ENCODE results near the gene TARM1. TPM values are rescaled to one million over a fixed set of nuclear protein-coding genes. Genes with fewer than 3 reads are reported as not detected.

TARM1 gene
- total and polyA plus RNA-seq, 2 donors (not counting 1 experiment from before 2014, with no cell fraction given), result not detected

GRCh38 chr19:54024660-54025059 is 56.5 kb downstream of the TARM1 start:
- ATAC-seq (ENCODE audit: low read depth) (no peak), DNase-seq (no peak)
- ChIA-PET POLR2A (no interaction called here), CTCF (interaction anchor here (0.6 to 4.3 kb wide), 11 partner anchors 11 to 829 kb away, joined by 3 to 46 read pairs (median 3); no protein-coding TSS in a partner anchor)
- H2AFZ ChIP-seq (ENCODE audit: insufficient read depth, low read depth, low read length, poor library complexity, severe bottlenecking), result no peak overlapping the region
- H3K4me3 ChIP-seq (ENCODE audit: control extremely low read depth in 1 of 5, extremely low read depth in 1 of 5, insufficient read depth in 1 of 5, low read depth in 2 of 5, low read length in 4 of 5), result no peak overlapping the region
- H3K9ac ChIP-seq (ENCODE audit: low read length), result no peak overlapping the region
- no peak overlapping the region for H3K4me3 Mint-ChIP-seq
- intact Hi-C loops (cut with micrococcal nuclease), result loop anchor here (2.0 to 10.0 kb wide), 2 partner anchors 252 to 830 kb away; partner anchors contain the start of gene ZNF665
- no peak overlapping the region for H3K27ac Mint-ChIP-seq
- WGBS (ENCODE audit: insufficient coverage), result 95% methylated on average over 8 of the region's 9 CpGs
- H3K79me2 ChIP-seq (ENCODE audit: control insufficient read depth, insufficient read depth, low read length), result no peaks in the 10 kb centered on the region
- H3K27ac ChIP-seq (ENCODE audit: low read length in 2 of 2), result no peak overlapping the region
- peaks cover 0 to 13% (median 0%) of the 10 kb centered on the region in 3 donors for H3K9me3 ChIP-seq (ENCODE audit: control extremely low read depth in 1 of 3, control insufficient read depth in 2 of 3, insufficient read depth in 1 of 3, low read length in 2 of 3)
- TF ChIP-seq EZH2 (IDR thresholded peaks at IDR 0.05; ENCODE audit: borderline replicate concordance, insufficient read depth, low read depth, low read length, poor library complexity, severe bottlenecking), result no peak
- peaks cover 0 to 5% of the 10 kb centered on the region in 2 donors for H3K4me1 ChIP-seq (ENCODE audit: control insufficient read depth in 2 of 2, insufficient read depth in 2 of 2, low read length in 2 of 2)
- H4K20me1 ChIP-seq (ENCODE audit: control insufficient read depth, insufficient read depth, low read length, poor library complexity, severe bottlenecking), result no peaks in the 10 kb centered on the region
- H3K36me3 ChIP-seq (replicated peaks in 1 of 2; ENCODE audit: control extremely low read depth in 1 of 2, control insufficient read depth in 1 of 2, extremely low read depth in 1 of 2, insufficient read depth in 2 of 2, low read length in 1 of 2), result no peaks in the 10 kb centered on the region
- peaks cover 3% of the 10 kb centered on the region for H3K4me1 Mint-ChIP-seq
- H3K4me2 ChIP-seq (replicated peaks; ENCODE audit: low read depth, low read length, poor library complexity, severe bottlenecking), result no peak overlapping the region
- peaks cover 27% of the 10 kb centered on the region for H3K27me3 Mint-ChIP-seq
- peaks cover 0 to 10% (median 1%) of the 10 kb centered on the region in 4 experiments for H3K27me3 ChIP-seq (replicated peaks in 1 of 4; ENCODE audit: control extremely low read depth in 1 of 4, control insufficient read depth in 3 of 4, insufficient read depth in 4 of 4, low read length in 3 of 4)
- no peaks in the 10 kb centered on the region for H3K9me3 Mint-ChIP-seq (ENCODE audit: insufficient read depth)

- no peaks in the 10 kb centered on the region for H3K36me3 ChIP-seq (replicated peaks in 1 of 2; ENCODE audit: control extremely low read depth in 1 of 2, control insufficient read depth in 1 of 2, extremely low read depth in 1 of 2, insufficient read depth in 2 of 2, low read length in 1 of 2)
- Mint-ChIP-seq H3K4me1 (peaks cover 3% of the 10 kb centered on the region), H3K4me3 (no peak overlapping the region), H3K9me3 (ENCODE audit: insufficient read depth) (no peaks in the 10 kb centered on the region), H3K27ac (no peak overlapping the region), H3K27me3 (peaks cover 21% of the 10 kb centered on the region)
- no peak overlapping the region for H3K4me2 ChIP-seq (replicated peaks; ENCODE audit: low read depth, low read length, poor library complexity, severe bottlenecking)
- POLR2A ChIA-PET, result no interaction called here
- H3K9ac ChIP-seq (ENCODE audit: low read length), result no peak overlapping the region
- no peak overlapping the region for H3K27ac ChIP-seq (ENCODE audit: low read length in 2 of 2)
- H3K4me3 ChIP-seq (ENCODE audit: control extremely low read depth in 1 of 5, extremely low read depth in 1 of 5, insufficient read depth in 1 of 5, low read depth in 2 of 5, low read length in 4 of 5), result no peak overlapping the region
- H3K79me2 ChIP-seq (ENCODE audit: control insufficient read depth, insufficient read depth, low read length), result no peaks in the 10 kb centered on the region
- no peak overlapping the region for H2AFZ ChIP-seq (ENCODE audit: insufficient read depth, low read depth, low read length, poor library complexity, severe bottlenecking)
- H3K27me3 ChIP-seq (replicated peaks in 1 of 4; ENCODE audit: control extremely low read depth in 1 of 4, control insufficient read depth in 3 of 4, insufficient read depth in 4 of 4, low read length in 3 of 4), result peaks cover 0 to 10% (median 1%) of the 10 kb centered on the region in 4 experiments
- peaks cover 0 to 13% (median 0%) of the 10 kb centered on the region in 3 donors for H3K9me3 ChIP-seq (ENCODE audit: control extremely low read depth in 1 of 3, control insufficient read depth in 2 of 3, insufficient read depth in 1 of 3, low read length in 2 of 3)
- intact Hi-C loops (cut with micrococcal nuclease), result loop anchor here (10.0 kb wide), 1 partner anchor 828 kb away; the partner anchor contains the start of gene ZNF665
- CTCF ChIA-PET, result interaction anchor here (0.6 to 4.3 kb wide), 14 partner anchors 9 to 598 kb away, joined by 3 to 46 read pairs (median 4); no protein-coding TSS in a partner anchor
- H3K4me1 ChIP-seq (ENCODE audit: control insufficient read depth in 2 of 2, insufficient read depth in 2 of 2, low read length in 2 of 2), result peaks cover 0 to 5% of the 10 kb centered on the region in 2 donors
- no peak for DNase-seq
- no peaks in the 10 kb centered on the region for H4K20me1 ChIP-seq (ENCODE audit: control insufficient read depth, insufficient read depth, low read length, poor library complexity, severe bottlenecking)
- no CpG with 5 or more reads among the region's 3 CpGs for WGBS (ENCODE audit: insufficient coverage)
- TF ChIP-seq CTCF (IDR thresholded peaks at IDR 0.05), result no peak
- no peak for ATAC-seq (ENCODE audit: low read depth)
Measured at GRCh38 chr19:54023191-54023590, 58.0 kb downstream of the TARM1 start.
